ENCODE data around the gene ACTN1. TPM values are rescaled to one million over a fixed set of nuclear protein-coding genes. Genes with fewer than 3 reads are reported as not detected.

The ACTN1 gene
- total RNA-seq, 1 donor, result 1,023 TPM

- no peak for TF ChIP-seq CTCF (IDR thresholded peaks at IDR 0.05; ENCODE audit: insufficient read depth, low read depth, low read length)
- no peak for DNase-seq (ENCODE audit: low read depth)
These were observed 98.5 kb downstream of the ACTN1 start for GRCh38 chr14:68880581-68881105.

GRCh38 chr14:68879841-68880575 lies 99.1 kb downstream of the ACTN1 start:
- no peak for DNase-seq (ENCODE audit: low read depth)
- no peak overlapping the region for H3K4me3 ChIP-seq (ENCODE audit: low read depth, low read length)
- TF ChIP-seq CTCF (IDR thresholded peaks at IDR 0.05; ENCODE audit: insufficient read depth, low read depth, low read length), result no peak

More at GRCh38 chr14:68880581-68881105, 98.5 kb downstream of the ACTN1 start:
- H3K4me3 ChIP-seq (ENCODE audit: low read depth, low read length), result no peak overlapping the region

GRCh38 chr14:68879321-68879781 lies 99.8 kb downstream of the ACTN1 start:
- TF ChIP-seq CTCF (IDR thresholded peaks at IDR 0.05; ENCODE audit: insufficient read depth, low read depth, low read length), result no peak
- no peak overlapping the region for H3K4me3 ChIP-seq (ENCODE audit: low read depth, low read length)

GRCh38 chr14:68878908-68879307 lies 100.2 kb downstream of the ACTN1 start:
- TF ChIP-seq CTCF (IDR thresholded peaks at IDR 0.05; ENCODE audit: insufficient read depth, low read depth, low read length), result no peak
- no peak for DNase-seq (ENCODE audit: low read depth)
- H3K4me3 ChIP-seq (ENCODE audit: low read depth, low read length), result no peak overlapping the region

More at GRCh38 chr14:68879321-68879781, 99.8 kb downstream of the ACTN1 start:
- no peak for DNase-seq (ENCODE audit: low read depth)

GRCh38 chr14:68877993-68878575 lies 101.0 kb downstream of the ACTN1 start:
- H3K4me3 ChIP-seq (ENCODE audit: low read depth, low read length), result no peak overlapping the region
- no peak for TF ChIP-seq CTCF (IDR thresholded peaks at IDR 0.05; ENCODE audit: insufficient read depth, low read depth, low read length)
- DNase-seq (ENCODE audit: low read depth), result no peak

GRCh38 chr14:68876976-68877375 lies 102.1 kb downstream of the ACTN1 start:
- no peak for TF ChIP-seq CTCF (IDR thresholded peaks at IDR 0.05; ENCODE audit: insufficient read depth, low read depth, low read length)
- DNase-seq (ENCODE audit: low read depth), result no peak
- H3K4me3 ChIP-seq (ENCODE audit: low read depth, low read length), result no peak overlapping the region
